GM12892 (cell line): Measurements from ENCODE around the gene GPR146.
A peak's percentile ranks its signal among the peaks of the same experiment; 100 is the strongest.

Experiments
- DNase-seq: peaks from one replicate; pipeline ENCODE4 v3.0.0; 2011; ENCODE audit not compliant: insufficient read length
- FAIRE-seq: peaks from 2 replicates; lab custom pipeline; 2011; peaks lifted over from hg19 to GRCh38; lab: Jason Lieb, UNC
- POLR2A ChIP-seq: IDR thresholded peaks from 2 replicates; pipeline ENCODE4 v1.6.1; 2011; ENCODE audit warnings: low read depth, low read length, control low read depth
- POLR2AphosphoS5 ChIP-seq: IDR thresholded peaks from 2 replicates; pipeline ENCODE4 v1.6.1; 2011; ENCODE audit warnings: low read depth, low read length, control low read depth
- TAF1 ChIP-seq: IDR thresholded peaks from 2 replicates; pipeline ENCODE4 v1.6.1; 2011; ENCODE audit warnings: low read depth, mild to moderate bottlenecking, control low read depth, low read length, borderline replicate concordance

Gene GPR146

GRCh38 chr7:1053816-1054370 lies 9.5 kb downstream of the GPR146 start:
- DNase-seq: no peak
- no peak for TF ChIP-seq POLR2A
- TF ChIP-seq TAF1: no peak
- TF ChIP-seq POLR2AphosphoS5: no peak
- FAIRE-seq: no peak

- FAIRE-seq (no peak), DNase-seq (no peak)
- TF ChIP-seq POLR2A (no peak), TAF1 (no peak), POLR2AphosphoS5 (no peak)
Measured at GRCh38 chr7:1054438-1054837, 10.1 kb downstream of the GPR146 start.

GRCh38 chr7:1054861-1055450 lies 10.6 kb downstream of the GPR146 start:
- TF ChIP-seq POLR2A (no peak), POLR2AphosphoS5 (no peak), TAF1 (no peak)
- DNase-seq (no peak), FAIRE-seq (no peak)

DNA sequence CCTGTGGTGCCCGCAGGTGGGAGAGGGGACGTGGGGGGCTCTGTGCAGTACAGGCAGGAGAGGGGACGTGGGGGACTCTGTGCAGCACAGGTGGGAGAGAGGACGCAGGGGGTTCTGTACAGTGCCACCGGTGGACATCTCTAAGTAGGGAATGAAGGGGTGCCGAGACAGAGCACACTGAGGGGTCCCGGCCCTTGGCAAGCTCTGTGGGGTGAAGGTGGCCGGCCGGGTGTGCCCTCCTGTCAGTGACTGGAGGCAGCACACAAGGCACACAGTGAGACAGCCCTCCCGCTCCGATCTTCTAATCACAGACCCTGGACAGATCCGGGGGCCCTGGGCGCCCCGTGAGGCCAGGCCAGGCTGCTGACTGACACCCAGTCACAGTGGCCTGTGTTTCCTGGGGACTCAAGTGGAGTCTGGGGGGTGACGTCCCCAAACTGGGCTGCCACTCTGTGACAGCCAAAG lies 11.2 kb downstream of the GPR146 start:
- DNase-seq: no peak
- no peak for FAIRE-seq
- no peak for TF ChIP-seq POLR2A
- no peak for TF ChIP-seq TAF1
- TF ChIP-seq POLR2AphosphoS5: no peak

DNA sequence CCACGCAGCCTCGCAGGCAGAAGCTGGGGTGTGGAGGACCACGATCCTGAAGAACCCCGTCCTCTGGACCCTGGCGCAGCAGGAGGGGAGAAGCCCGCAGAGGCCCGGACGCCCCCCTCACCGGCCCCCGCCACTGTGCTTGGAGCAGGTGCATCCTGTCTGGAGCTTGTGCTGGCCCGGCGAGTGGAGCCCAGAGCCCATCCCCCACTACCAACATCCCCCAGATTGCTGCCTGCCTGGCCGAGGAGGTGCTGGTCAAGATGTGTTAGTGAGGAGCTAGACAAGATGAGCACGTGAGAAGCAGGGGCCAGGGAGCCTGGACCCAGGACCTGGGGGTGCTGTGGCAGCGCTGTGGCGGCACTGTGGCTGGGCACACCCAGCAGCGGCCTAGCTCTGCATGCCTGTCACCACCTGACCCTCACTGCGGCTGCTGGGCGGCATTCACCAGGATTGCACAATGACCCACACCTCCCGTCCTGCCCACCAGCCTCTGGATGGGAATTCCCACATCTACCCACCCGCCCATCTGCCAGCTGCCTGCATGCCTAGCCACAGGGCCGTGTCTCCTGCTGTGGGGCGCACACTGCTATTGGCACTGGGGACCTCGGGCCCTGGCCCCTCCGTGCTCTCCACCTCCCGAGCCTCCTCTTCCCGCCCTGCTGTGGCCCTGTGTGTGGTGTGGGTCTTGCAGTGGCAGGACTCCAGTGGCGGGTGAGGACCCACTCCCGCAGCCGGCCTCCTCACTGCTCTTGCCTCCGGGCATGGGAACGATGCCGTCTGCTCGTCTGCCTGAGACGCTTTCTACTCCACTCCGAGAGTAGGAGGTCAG lies 11.8 kb downstream of the GPR146 start:
- no peak for TF ChIP-seq TAF1
- TF ChIP-seq POLR2AphosphoS5: no peak
- no peak for TF ChIP-seq POLR2A
- no peak for FAIRE-seq
- no peak for DNase-seq

- TF ChIP-seq TAF1 (no peak), POLR2AphosphoS5 (no peak), POLR2A (no peak)
- FAIRE-seq (no peak), DNase-seq (no peak)
Measured at GRCh38 chr7:1056785-1057410, 12.6 kb downstream of the GPR146 start.

- TF ChIP-seq POLR2A: no peak
- TF ChIP-seq POLR2AphosphoS5: no peak
- TF ChIP-seq TAF1: no peak
- DNase-seq (no peak), FAIRE-seq (no peak)
Measured at GRCh38 chr7:1057416-1058291, 13.3 kb downstream of the GPR146 start.

DNA sequence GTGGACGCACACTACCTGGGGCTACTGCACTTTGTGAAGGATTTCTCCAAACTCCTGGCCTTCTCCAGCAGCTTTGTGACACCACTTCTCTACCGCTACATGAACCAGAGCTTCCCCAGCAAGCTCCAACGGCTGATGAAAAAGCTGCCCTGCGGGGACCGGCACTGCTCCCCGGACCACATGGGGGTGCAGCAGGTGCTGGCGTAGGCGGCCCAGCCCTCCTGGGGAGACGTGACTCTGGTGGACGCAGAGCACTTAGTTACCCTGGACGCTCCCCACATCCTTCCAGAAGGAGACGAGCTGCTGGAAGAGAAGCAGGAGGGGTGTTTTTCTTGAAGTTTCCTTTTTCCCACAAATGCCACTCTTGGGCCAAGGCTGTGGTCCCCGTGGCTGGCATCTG lies 14.0 kb downstream of the GPR146 start:
- no peak for FAIRE-seq
- no peak for DNase-seq

GRCh38 chr7:1058821-1059199 lies 14.5 kb downstream of the GPR146 start:
- TF ChIP-seq TAF1 (no peak), POLR2AphosphoS5 (no peak)
- FAIRE-seq (no peak), DNase-seq (no peak)

More for the DNA sequence above, 14.0 kb downstream of the GPR146 start:
- no peak for TF ChIP-seq TAF1
- no peak for TF ChIP-seq POLR2A

- TF ChIP-seq POLR2AphosphoS5 (no peak), TAF1 (no peak), POLR2A (no peak)
- no peak for DNase-seq
- peak; percentile 33 for FAIRE-seq
Measured at GRCh38 chr7:1059200-1060091, 15.1 kb downstream of the GPR146 start.
